ENCODE data around the gene SBF2.

The SBF2 gene

GRCh38 chr11:10021563-10021962 lies 272.5 kb downstream of the SBF2 start:
- H2BK12ac ChIP-seq (ENCODE audit: low read length) = no peak overlapping the region
- H3K23ac ChIP-seq (ENCODE audit: low read depth, low read length, poor library complexity) = no peak overlapping the region
- H2BK120ac ChIP-seq (ENCODE audit: low read depth, low read length) = no peak overlapping the region
- no peak overlapping the region for H2BK5ac ChIP-seq (ENCODE audit: low read length)
- no peaks in the 10 kb centered on the region for H3K27me3 ChIP-seq (ENCODE audit: control insufficient read depth in 3 of 3, insufficient read depth in 3 of 3, low read depth in 1 of 3, low read length in 3 of 3)
- no peak overlapping the region for H3K18ac ChIP-seq (ENCODE audit: low read length)
- no peak overlapping the region for H4K8ac ChIP-seq (ENCODE audit: low read depth, low read length)
- H2BK15ac ChIP-seq (ENCODE audit: low read length) = no peak overlapping the region
- peaks cover 4% of the 10 kb centered on the region in 2 donors for H3K4me1 ChIP-seq (ENCODE audit: control insufficient read depth in 2 of 2, insufficient read depth in 1 of 2, low read depth in 1 of 2, low read length in 2 of 2)
- H2AK5ac ChIP-seq (ENCODE audit: low read depth, low read length) = no peak overlapping the region
- no CpG with 5 or more reads among the region's 2 CpGs for WGBS, 2 donors (ENCODE audit: extremely low coverage in 2 of 2, insufficient read length in 2 of 2, insufficient replicate concordance in 1 of 2)
- H3K4me3 ChIP-seq (ENCODE audit: low read length in 2 of 2) = no peak overlapping the region
- H3K4ac ChIP-seq (ENCODE audit: low read length) = no peak overlapping the region
- no peaks in the 10 kb centered on the region for H3K79me1 ChIP-seq (ENCODE audit: low read depth, low read length)
- no peak overlapping the region for H3K4me2 ChIP-seq (ENCODE audit: insufficient read depth, low read length, poor library complexity, severe bottlenecking)
- H2AFZ ChIP-seq (ENCODE audit: low read length) = no peak overlapping the region
- no peak overlapping the region for H4K91ac ChIP-seq (ENCODE audit: low read depth, low read length, poor library complexity)
- H3K36me3 ChIP-seq (replicated peaks in 1 of 2; ENCODE audit: control insufficient read depth in 2 of 2, insufficient read depth in 2 of 2, low read length in 2 of 2) = no peaks in the 10 kb centered on the region
- no peak overlapping the region for H3K14ac ChIP-seq (ENCODE audit: low read length)
- H3K9ac ChIP-seq (ENCODE audit: low read depth, low read length, poor library complexity) = no peak overlapping the region
- DNase-seq (ENCODE audit: low spot score) = no peak
- H3K27ac ChIP-seq (replicated peaks; ENCODE audit: low read length) = no peak overlapping the region
- no peaks in the 10 kb centered on the region for H3K9me3 ChIP-seq (replicated peaks in 1 of 2; ENCODE audit: control insufficient read depth in 2 of 2, insufficient read depth in 1 of 2, low read depth in 1 of 2, low read length in 2 of 2)

DNA sequence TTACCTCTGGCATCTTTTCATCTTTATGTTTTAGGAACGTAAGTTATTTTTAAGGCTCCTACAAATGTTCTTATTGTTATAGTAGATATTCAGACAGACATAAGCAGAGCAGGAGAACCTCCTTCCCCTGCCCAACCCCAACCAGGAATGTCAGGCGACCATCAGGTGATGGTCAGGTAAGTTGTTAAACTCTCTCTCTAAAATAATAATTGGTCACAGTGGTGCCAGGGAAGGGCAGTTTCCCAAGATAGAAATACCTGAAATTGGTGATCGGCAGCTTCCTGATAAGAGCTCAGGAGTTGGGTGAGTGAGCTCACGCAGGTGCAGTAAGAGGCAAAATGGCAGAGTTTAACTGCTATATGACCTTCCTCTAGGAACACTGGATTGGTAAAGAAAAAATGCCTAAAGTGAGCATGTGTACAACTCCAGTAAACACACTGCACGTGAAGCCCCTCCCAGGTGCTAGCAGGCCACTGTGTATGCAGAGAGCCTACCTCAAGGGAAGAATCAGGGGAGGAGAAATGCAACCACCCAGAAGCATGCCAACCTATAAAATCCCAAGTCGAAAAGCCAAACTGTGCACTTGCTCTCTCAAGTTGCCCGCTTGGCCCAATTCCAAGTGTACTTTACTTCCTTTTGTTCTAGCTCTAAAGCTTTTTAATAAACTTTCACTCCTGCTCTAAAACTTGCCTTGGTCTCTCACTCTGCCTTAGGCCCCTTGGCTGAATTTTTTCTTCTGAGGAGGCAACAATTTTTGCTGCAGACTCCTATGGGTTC lies 273.9 kb downstream of the SBF2 start:
- H4K8ac ChIP-seq (ENCODE audit: low read depth, low read length) = no peak overlapping the region
- no peak overlapping the region for H3K4me2 ChIP-seq (ENCODE audit: insufficient read depth, low read length, poor library complexity, severe bottlenecking)
- H3K79me1 ChIP-seq (ENCODE audit: low read depth, low read length) = no peaks in the 10 kb centered on the region
- peaks cover 0 to 4% of the 10 kb centered on the region in 2 donors for H3K9me3 ChIP-seq (replicated peaks in 1 of 2; ENCODE audit: control insufficient read depth in 2 of 2, insufficient read depth in 1 of 2, low read depth in 1 of 2, low read length in 2 of 2)
- H3K4me1 ChIP-seq (ENCODE audit: control insufficient read depth in 2 of 2, insufficient read depth in 1 of 2, low read depth in 1 of 2, low read length in 2 of 2) = peaks cover 4% of the 10 kb centered on the region in 2 donors
- H2AK5ac ChIP-seq (ENCODE audit: low read depth, low read length) = no peak overlapping the region
- H3K27ac ChIP-seq (replicated peaks; ENCODE audit: low read length) = no peak overlapping the region
- no peak overlapping the region for H2AFZ ChIP-seq (ENCODE audit: low read length)
- no peak overlapping the region for H2BK120ac ChIP-seq (ENCODE audit: low read depth, low read length)
- H3K14ac ChIP-seq (ENCODE audit: low read length) = no peak overlapping the region
- H2BK5ac ChIP-seq (ENCODE audit: low read length) = no peak overlapping the region
- H3K9ac ChIP-seq (ENCODE audit: low read depth, low read length, poor library complexity) = no peak overlapping the region
- H3K27me3 ChIP-seq (ENCODE audit: control insufficient read depth in 3 of 3, insufficient read depth in 3 of 3, low read depth in 1 of 3, low read length in 3 of 3) = no peaks in the 10 kb centered on the region
- H4K91ac ChIP-seq (ENCODE audit: low read depth, low read length, poor library complexity) = no peak overlapping the region
- no peak for DNase-seq (ENCODE audit: low spot score)
- H3K18ac ChIP-seq (ENCODE audit: low read length) = no peak overlapping the region
- no peaks in the 10 kb centered on the region for H3K36me3 ChIP-seq (replicated peaks in 1 of 2; ENCODE audit: control insufficient read depth in 2 of 2, insufficient read depth in 2 of 2, low read length in 2 of 2)
- no peak overlapping the region for H2BK15ac ChIP-seq (ENCODE audit: low read length)
- no peak overlapping the region for H3K4ac ChIP-seq (ENCODE audit: low read length)
- H2BK12ac ChIP-seq (ENCODE audit: low read length) = no peak overlapping the region
- no CpG with 5 or more reads among the region's 7 CpGs for WGBS, 2 donors (ENCODE audit: extremely low coverage in 2 of 2, insufficient read length in 2 of 2, insufficient replicate concordance in 1 of 2)
- no peak overlapping the region for H3K4me3 ChIP-seq (ENCODE audit: low read length in 2 of 2)
- H3K23ac ChIP-seq (ENCODE audit: low read depth, low read length, poor library complexity) = no peak overlapping the region

GRCh38 chr11:10017911-10018310 lies 276.1 kb downstream of the SBF2 start:
- H2BK15ac ChIP-seq (ENCODE audit: low read length) = no peak overlapping the region

DNA sequence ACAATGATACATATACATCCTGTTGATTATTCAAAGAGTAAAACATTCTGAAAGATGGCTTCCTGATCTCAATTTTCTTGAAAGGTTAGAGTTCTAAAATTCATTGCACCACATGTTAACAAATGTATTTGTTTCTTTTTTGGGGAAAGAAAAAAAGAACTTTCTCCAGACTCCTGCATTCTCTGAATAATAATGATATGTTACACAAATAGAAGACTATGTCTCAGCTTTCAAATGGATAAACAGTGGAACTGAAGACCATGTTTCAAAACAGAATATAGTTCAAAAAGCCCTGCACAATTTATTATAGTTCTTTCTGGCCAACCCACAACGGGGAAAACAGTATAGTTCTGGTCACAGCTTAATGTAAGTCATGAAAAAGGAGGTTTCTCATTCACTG lies 277.0 kb downstream of the SBF2 start:
- H3K27ac ChIP-seq (replicated peaks; ENCODE audit: low read length) = no peak overlapping the region
- H3K4ac ChIP-seq (ENCODE audit: low read length) = no peak overlapping the region
- H2AFZ ChIP-seq (ENCODE audit: low read length) = no peak overlapping the region
- peaks cover 0 to 4% of the 10 kb centered on the region in 2 donors for H3K4me1 ChIP-seq (ENCODE audit: control insufficient read depth in 2 of 2, insufficient read depth in 1 of 2, low read depth in 1 of 2, low read length in 2 of 2)
- H3K23ac ChIP-seq (ENCODE audit: low read depth, low read length, poor library complexity) = no peak overlapping the region
- H3K79me1 ChIP-seq (ENCODE audit: low read depth, low read length) = no peaks in the 10 kb centered on the region
- H3K4me2 ChIP-seq (ENCODE audit: insufficient read depth, low read length, poor library complexity, severe bottlenecking) = no peak overlapping the region
- H3K18ac ChIP-seq (ENCODE audit: low read length) = no peak overlapping the region
- no peak overlapping the region for H2BK120ac ChIP-seq (ENCODE audit: low read depth, low read length)
- no peak overlapping the region for H4K8ac ChIP-seq (ENCODE audit: low read depth, low read length)
- H3K9me3 ChIP-seq (replicated peaks in 1 of 2; ENCODE audit: control insufficient read depth in 2 of 2, insufficient read depth in 1 of 2, low read depth in 1 of 2, low read length in 2 of 2) = peaks cover 0 to 6% of the 10 kb centered on the region in 2 donors
- H2BK15ac ChIP-seq (ENCODE audit: low read length) = no peak overlapping the region
- H3K14ac ChIP-seq (ENCODE audit: low read length) = no peak overlapping the region
- H3K27me3 ChIP-seq (ENCODE audit: control insufficient read depth in 3 of 3, insufficient read depth in 3 of 3, low read depth in 1 of 3, low read length in 3 of 3) = no peaks in the 10 kb centered on the region
- H2BK12ac ChIP-seq (ENCODE audit: low read length) = no peak overlapping the region
- WGBS, 2 donors (ENCODE audit: extremely low coverage in 2 of 2, insufficient read length in 2 of 2, insufficient replicate concordance in 1 of 2) = no CpG with 5 or more reads among the region's 1 CpG
- H4K91ac ChIP-seq (ENCODE audit: low read depth, low read length, poor library complexity) = no peak overlapping the region
- no peak overlapping the region for H3K4me3 ChIP-seq (ENCODE audit: low read length in 2 of 2)
- DNase-seq (ENCODE audit: low spot score) = no peak
- H2BK5ac ChIP-seq (ENCODE audit: low read length) = no peak overlapping the region
- no peaks in the 10 kb centered on the region for H3K36me3 ChIP-seq (replicated peaks in 1 of 2; ENCODE audit: control insufficient read depth in 2 of 2, insufficient read depth in 2 of 2, low read length in 2 of 2)
- no peak overlapping the region for H2AK5ac ChIP-seq (ENCODE audit: low read depth, low read length)
- no peak overlapping the region for H3K9ac ChIP-seq (ENCODE audit: low read depth, low read length, poor library complexity)

More at GRCh38 chr11:10017911-10018310, 276.1 kb downstream of the SBF2 start:
- H4K91ac ChIP-seq (ENCODE audit: low read depth, low read length, poor library complexity) = no peak overlapping the region
- no peak overlapping the region for H3K23ac ChIP-seq (ENCODE audit: low read depth, low read length, poor library complexity)
- no peak overlapping the region for H2AFZ ChIP-seq (ENCODE audit: low read length)
- no peak overlapping the region for H2AK5ac ChIP-seq (ENCODE audit: low read depth, low read length)
- no peaks in the 10 kb centered on the region for H3K27me3 ChIP-seq (ENCODE audit: control insufficient read depth in 3 of 3, insufficient read depth in 3 of 3, low read depth in 1 of 3, low read length in 3 of 3)
- H3K9ac ChIP-seq (ENCODE audit: low read depth, low read length, poor library complexity) = no peak overlapping the region
- no peak overlapping the region for H3K4ac ChIP-seq (ENCODE audit: low read length)
- H3K9me3 ChIP-seq (replicated peaks in 1 of 2; ENCODE audit: control insufficient read depth in 2 of 2, insufficient read depth in 1 of 2, low read depth in 1 of 2, low read length in 2 of 2) = peaks cover 0 to 4% of the 10 kb centered on the region in 2 donors
- H2BK5ac ChIP-seq (ENCODE audit: low read length) = no peak overlapping the region
- no peak overlapping the region for H4K8ac ChIP-seq (ENCODE audit: low read depth, low read length)
- H2BK120ac ChIP-seq (ENCODE audit: low read depth, low read length) = no peak overlapping the region
- peaks cover 0 to 4% of the 10 kb centered on the region in 2 donors for H3K4me1 ChIP-seq (ENCODE audit: control insufficient read depth in 2 of 2, insufficient read depth in 1 of 2, low read depth in 1 of 2, low read length in 2 of 2)
- H3K4me2 ChIP-seq (ENCODE audit: insufficient read depth, low read length, poor library complexity, severe bottlenecking) = no peak overlapping the region
- no peaks in the 10 kb centered on the region for H3K36me3 ChIP-seq (replicated peaks in 1 of 2; ENCODE audit: control insufficient read depth in 2 of 2, insufficient read depth in 2 of 2, low read length in 2 of 2)
- H3K4me3 ChIP-seq (ENCODE audit: low read length in 2 of 2) = no peak overlapping the region
- no peak overlapping the region for H3K18ac ChIP-seq (ENCODE audit: low read length)
- no peaks in the 10 kb centered on the region for H3K79me1 ChIP-seq (ENCODE audit: low read depth, low read length)
- WGBS, 2 donors (ENCODE audit: extremely low coverage in 2 of 2, insufficient read length in 2 of 2, insufficient replicate concordance in 1 of 2) = no CpG with 5 or more reads among the region's 1 CpG
- H3K27ac ChIP-seq (replicated peaks; ENCODE audit: low read length) = no peak overlapping the region
- no peak for DNase-seq (ENCODE audit: low spot score)
- no peak overlapping the region for H2BK12ac ChIP-seq (ENCODE audit: low read length)
- no peak overlapping the region for H3K14ac ChIP-seq (ENCODE audit: low read length)
